ENCODE results near the gene IQGAP1. TPM values are rescaled to one million over a fixed set of nuclear protein-coding genes. Genes with fewer than 3 reads are reported as not detected.
"Not testable (repeated sequence)": the region's sequence is repeated elsewhere in the genome, so short reads cannot be mapped to it uniquely, and the experiment has no call there.

The IQGAP1 gene
- polyA plus RNA-seq, 1 donor (not counting 4 experiments of a cell fraction or from before 2014, with no cell fraction given), result 310 TPM

DNA sequence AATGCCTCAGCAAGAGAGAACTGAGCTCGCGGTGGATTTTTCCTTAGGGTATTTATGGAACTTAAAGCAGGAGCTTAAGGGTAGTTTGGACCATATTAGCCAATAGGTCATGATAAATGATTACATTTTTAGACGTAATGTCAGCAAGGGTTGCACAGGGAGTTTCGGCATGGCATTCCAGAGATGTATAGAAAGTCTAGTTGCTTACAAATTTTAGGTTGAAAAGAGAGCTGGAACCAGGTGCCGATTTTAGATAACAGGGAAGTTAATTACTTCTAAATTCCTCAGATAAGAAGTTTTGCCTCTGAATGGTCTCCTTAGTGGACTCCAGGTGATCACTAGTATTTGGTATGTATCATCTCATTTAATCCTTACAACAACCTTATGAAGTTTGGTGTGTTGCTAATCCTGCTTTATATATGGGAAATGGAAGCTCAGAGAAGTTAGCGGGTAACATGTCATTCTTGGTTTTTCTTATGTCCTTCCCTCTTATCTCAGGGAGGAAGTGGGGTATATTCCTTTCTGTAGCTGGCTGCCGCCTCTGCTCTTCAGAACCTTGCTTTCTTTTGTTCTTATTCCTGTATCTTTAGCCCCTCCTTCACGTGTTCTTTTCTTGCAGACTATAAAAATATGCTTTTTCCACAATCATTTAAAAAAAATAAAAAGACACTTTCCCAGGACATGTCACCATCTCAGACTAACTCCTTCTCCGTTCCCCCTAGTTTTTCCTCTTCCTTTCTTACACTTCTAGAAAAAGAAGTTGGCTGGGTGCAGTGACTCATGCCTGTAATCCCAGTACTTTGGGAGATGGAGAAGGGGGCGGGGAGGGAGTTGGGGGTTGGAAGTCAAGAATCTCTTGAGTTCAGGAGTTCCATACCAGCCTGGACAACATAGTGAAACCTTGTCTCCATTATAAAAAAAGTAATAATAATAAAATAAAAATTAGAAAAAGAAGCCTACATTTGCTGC lies 25.7 kb downstream of the IQGAP1 start:
- H3K9me3 ChIP-seq (ENCODE audit: control insufficient read depth, low read depth, low read length), result no peaks in the 10 kb centered on the region
- H3K9me1 ChIP-seq (ENCODE audit: control insufficient read depth, extremely low read depth, insufficient read depth, low read length), result no peaks in the 10 kb centered on the region
- no peak overlapping the region for H2AFZ ChIP-seq (ENCODE audit: control insufficient read depth, low read length)
- peaks cover 42% of the 10 kb centered on the region for H3K4me1 ChIP-seq (ENCODE audit: control insufficient read depth, extremely low read depth, insufficient read depth, low read length)
- peak overlapping the region; percentile 48 for H3K9ac ChIP-seq (ENCODE audit: control insufficient read depth, extremely low read depth, insufficient read depth, low read length)
- TF ChIP-seq EZH2 (IDR thresholded peaks at IDR 0.05; ENCODE audit: low read length) (no peak), CTCF (optimal IDR thresholded peaks at IDR 0.05 in 1 of 3, IDR thresholded peaks at IDR 0.05 in 1 of 3, conservative IDR thresholded peaks at IDR 0.05 in 1 of 3; ENCODE audit: extremely low read depth in 1 of 3, insufficient read depth in 2 of 3, low read length in 3 of 3) (no peak)
- FAIRE-seq, result no peak
- peak overlapping the region; percentile 89 for H3K27ac ChIP-seq (ENCODE audit: control insufficient read depth, insufficient read depth, low read length)
- no peaks in the 10 kb centered on the region for H3K27me3 ChIP-seq (ENCODE audit: control insufficient read depth, extremely low read depth, insufficient read depth, low read length)
- H3K4me3 ChIP-seq (ENCODE audit: control insufficient read depth in 2 of 3, extremely low read depth in 1 of 3, insufficient read depth in 2 of 3, low read depth in 1 of 3, low read length in 3 of 3), result peak overlapping the region in 2 of 3 experiments; percentile 1 to 55
- no peak for DNase-seq (ENCODE audit: low read depth, low spot score)
- peak overlapping the region; percentile 97 for H3K4me2 ChIP-seq (ENCODE audit: control insufficient read depth, extremely low read depth, insufficient read depth, low read depth, low read length)
- dilution Hi-C loops (cut with MboI; ENCODE audit: extremely low pct_ligation_motif_present, low sequenced_read_pairs), result no loop called here
- H3K79me2 ChIP-seq (ENCODE audit: control insufficient read depth, insufficient read depth, low read length), result peaks cover 79% of the 10 kb centered on the region
- H3K36me3 ChIP-seq (ENCODE audit: control insufficient read depth in 2 of 2, extremely low read depth in 1 of 2, insufficient read depth in 2 of 2, low read length in 2 of 2), result peaks cover 2 to 4% of the 10 kb centered on the region in 2 experiments
- peaks cover 3% of the 10 kb centered on the region for H4K20me1 ChIP-seq (ENCODE audit: control insufficient read depth, extremely low read depth, insufficient read depth, low read length)

DNA sequence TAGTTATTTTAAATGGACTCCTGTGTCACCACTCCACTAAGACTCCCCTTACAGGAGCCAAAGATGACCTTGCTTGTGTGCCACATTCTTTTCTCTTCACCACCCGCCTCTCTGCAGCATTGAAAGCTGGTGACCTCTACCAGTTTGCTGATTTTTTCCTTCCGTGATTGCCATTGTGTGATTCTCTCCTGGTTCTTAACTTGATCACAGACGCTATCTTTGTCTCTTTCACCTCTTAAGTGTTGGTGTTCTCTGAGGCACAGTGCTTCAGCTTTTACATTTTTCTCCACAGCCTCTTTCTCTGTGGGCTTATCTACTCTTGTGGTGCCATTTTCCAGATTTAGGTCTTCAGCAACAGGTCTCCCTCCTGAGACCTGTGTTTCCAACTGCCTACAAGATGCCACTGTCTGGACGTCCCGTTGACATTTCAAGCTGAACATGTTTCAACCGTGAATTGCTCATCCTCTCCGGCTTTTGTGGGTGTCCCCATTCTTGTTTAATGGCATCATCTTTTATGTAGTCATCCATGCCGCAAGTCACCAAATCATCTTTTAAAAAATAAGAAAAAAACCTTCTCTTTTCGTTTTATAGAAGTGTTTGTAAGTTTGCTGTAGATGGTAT lies 26.5 kb downstream of the IQGAP1 start:
- FAIRE-seq (no peak), DNase-seq (ENCODE audit: low read depth, low spot score) (peak; percentile 66)
- dilution Hi-C loops (cut with MboI; ENCODE audit: extremely low pct_ligation_motif_present, low sequenced_read_pairs), result no loop called here
- Histone ChIP-seq H3K79me2 (ENCODE audit: control insufficient read depth, insufficient read depth, low read length) (peaks cover 76% of the 10 kb centered on the region), H3K4me1 (ENCODE audit: control insufficient read depth, extremely low read depth, insufficient read depth, low read length) (peaks cover 50% of the 10 kb centered on the region), H3K27ac (ENCODE audit: control insufficient read depth, insufficient read depth, low read length) (peak overlapping the region; percentile 37), H4K20me1 (ENCODE audit: control insufficient read depth, extremely low read depth, insufficient read depth, low read length) (peaks cover 3% of the 10 kb centered on the region), H3K9ac (ENCODE audit: control insufficient read depth, extremely low read depth, insufficient read depth, low read length) (no peak overlapping the region), H3K4me3 (ENCODE audit: control insufficient read depth in 2 of 3, extremely low read depth in 1 of 3, insufficient read depth in 2 of 3, low read depth in 1 of 3, low read length in 3 of 3) (no peak overlapping the region), H3K9me1 (ENCODE audit: control insufficient read depth, extremely low read depth, insufficient read depth, low read length) (no peaks in the 10 kb centered on the region), H3K9me3 (ENCODE audit: control insufficient read depth, low read depth, low read length) (no peaks in the 10 kb centered on the region), H3K36me3 (ENCODE audit: control insufficient read depth in 2 of 2, extremely low read depth in 1 of 2, insufficient read depth in 2 of 2, low read length in 2 of 2) (peaks cover under 1 to 2% of the 10 kb centered on the region in 2 experiments), H3K27me3 (ENCODE audit: control insufficient read depth, extremely low read depth, insufficient read depth, low read length) (no peaks in the 10 kb centered on the region), H2AFZ (ENCODE audit: control insufficient read depth, low read length) (no peak overlapping the region), H3K4me2 (ENCODE audit: control insufficient read depth, extremely low read depth, insufficient read depth, low read depth, low read length) (peak overlapping the region; percentile 37)
- no peak for TF ChIP-seq EZH2 (IDR thresholded peaks at IDR 0.05; ENCODE audit: low read length)
- TF ChIP-seq CTCF (optimal IDR thresholded peaks at IDR 0.05 in 1 of 3, IDR thresholded peaks at IDR 0.05 in 1 of 3, conservative IDR thresholded peaks at IDR 0.05 in 1 of 3; ENCODE audit: extremely low read depth in 1 of 3, insufficient read depth in 2 of 3, low read length in 3 of 3), result no peak

DNA sequence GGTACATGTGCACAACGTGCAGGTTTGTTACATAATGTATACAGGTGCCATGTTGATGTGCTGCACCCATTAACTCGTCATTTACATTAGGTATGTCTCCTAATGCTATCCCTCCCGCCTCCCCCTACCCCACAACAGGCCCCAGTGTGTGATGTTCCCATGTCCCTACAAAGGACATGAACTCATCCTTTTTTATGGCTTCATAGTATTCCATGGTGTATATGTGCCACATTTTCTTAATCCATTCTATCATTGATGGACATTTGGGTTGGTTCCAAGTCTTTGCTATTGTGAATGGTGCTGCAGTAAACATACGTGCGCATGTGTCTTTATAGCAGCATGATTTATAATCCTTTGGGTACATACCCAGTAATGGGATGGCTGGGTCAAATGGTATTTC lies 28.0 kb downstream of the IQGAP1 start:
- H3K4me1 ChIP-seq (ENCODE audit: control insufficient read depth, extremely low read depth, insufficient read depth, low read length), result peaks cover 62% of the 10 kb centered on the region
- H3K9me3 ChIP-seq (ENCODE audit: control insufficient read depth, low read depth, low read length); H3K9me1 ChIP-seq (ENCODE audit: control insufficient read depth, extremely low read depth, insufficient read depth, low read length); H3K4me2 ChIP-seq (ENCODE audit: control insufficient read depth, extremely low read depth, insufficient read depth, low read depth, low read length); FAIRE-seq; H3K27me3 ChIP-seq (ENCODE audit: control insufficient read depth, extremely low read depth, insufficient read depth, low read length); dilution Hi-C loops (cut with MboI; ENCODE audit: extremely low pct_ligation_motif_present, low sequenced_read_pairs); H4K20me1 ChIP-seq (ENCODE audit: control insufficient read depth, extremely low read depth, insufficient read depth, low read length); H2AFZ ChIP-seq (ENCODE audit: control insufficient read depth, low read length); DNase-seq (ENCODE audit: low read depth, low spot score); H3K27ac ChIP-seq (ENCODE audit: control insufficient read depth, insufficient read depth, low read length); H3K4me3 ChIP-seq (ENCODE audit: control insufficient read depth in 2 of 3, extremely low read depth in 1 of 3, insufficient read depth in 2 of 3, low read depth in 1 of 3, low read length in 3 of 3); H3K36me3 ChIP-seq (ENCODE audit: control insufficient read depth in 2 of 2, extremely low read depth in 1 of 2, insufficient read depth in 2 of 2, low read length in 2 of 2); H3K9ac ChIP-seq (ENCODE audit: control insufficient read depth, extremely low read depth, insufficient read depth, low read length): not testable (repeated sequence)
- H3K79me2 ChIP-seq (ENCODE audit: control insufficient read depth, insufficient read depth, low read length), result peaks cover 79% of the 10 kb centered on the region
